HEK293T (cell line): ENCODE measurements around the gene TNNI2.

Experiments used
- CTCF ChIA-PET: fragments of 350-600 bp; formaldehyde crosslinking; extraction: SDS; loops from one replicate; lab custom pipeline; 2021; ENCODE audit warnings: antibody characterized with exemption, inconsistent platforms; lab: Yijun Ruan, JAX
- POLR2A ChIA-PET: fragments of 350-600 bp; formaldehyde crosslinking; extraction: SDS; loops from one replicate; lab custom pipeline; 2020; ENCODE audit warnings: antibody characterized with exemption, inconsistent platforms; lab: Yijun Ruan, JAX
- DNase-seq: peaks from one replicate; pipeline ENCODE4 v3.0.0; 2012; ENCODE audit warnings: mixed read lengths; ENCODE audit errors: extremely low spot score
- ARNT ChIP-seq: fragments of 450-650 bp; IDR thresholded peaks from 2 replicates; pipeline ENCODE4 v1.6.1; 2017; ENCODE audit warnings: mild to moderate bottlenecking
- BHLHE40 ChIP-seq: fragments of 450-650 bp; IDR thresholded peaks from 2 replicates; pipeline ENCODE4 v1.6.1; 2016; ENCODE audit warnings: mild to moderate bottlenecking, moderate library complexity, borderline replicate concordance
- CTBP1 ChIP-seq: fragments of 450-650 bp; IDR thresholded peaks from 2 replicates; pipeline ENCODE4 v1.6.1; 2016; ENCODE audit warnings: borderline replicate concordance
- ELF4 ChIP-seq: fragments of 450-650 bp; IDR thresholded peaks from 2 replicates; pipeline ENCODE4 v1.6.1; 2017; ENCODE audit warnings: antibody characterized with exemption
- FOXA1 ChIP-seq: fragments of 450-650 bp; IDR thresholded peaks from 2 replicates; pipeline ENCODE4 v1.6.1; 2016; ENCODE audit warnings: mild to moderate bottlenecking
- FOXK2 ChIP-seq: fragments of 450-650 bp; IDR thresholded peaks from 2 replicates; pipeline ENCODE4 v1.6.1; 2016; ENCODE audit warnings: mild to moderate bottlenecking
- FOXM1 ChIP-seq: fragments of 450-650 bp; IDR thresholded peaks from 2 replicates; pipeline ENCODE4 v1.6.1; 2017; ENCODE audit warnings: mild to moderate bottlenecking, borderline replicate concordance
- HDGF ChIP-seq: fragments of 450-650 bp; IDR thresholded peaks from 2 replicates; pipeline ENCODE4 v1.6.1; 2017; ENCODE audit warnings: antibody characterized with exemption, borderline replicate concordance
- L3MBTL2 ChIP-seq: fragments of 450-650 bp; conservative IDR thresholded peaks from 2 replicates; pipeline ENCODE4 v1.6.1; 2016; ENCODE audit warnings: mild to moderate bottlenecking
- LEF1 ChIP-seq: fragments of 450-650 bp; IDR thresholded peaks from 2 replicates; pipeline ENCODE4 v1.6.1; 2017; ENCODE audit warnings: mild to moderate bottlenecking, borderline replicate concordance
- NFRKB ChIP-seq: fragments of 450-650 bp; IDR thresholded peaks from 2 replicates; pipeline ENCODE4 v1.6.1; 2016; ENCODE audit warnings: mild to moderate bottlenecking, moderate library complexity
- PKNOX1 ChIP-seq: fragments of 450-650 bp; IDR thresholded peaks from 2 replicates; pipeline ENCODE4 v1.6.1; 2016
- SP1 ChIP-seq: fragments of 450-650 bp; IDR thresholded peaks from 2 replicates; pipeline ENCODE4 v1.6.1; 2017
- SUZ12 ChIP-seq: fragments of 450-650 bp; IDR thresholded peaks from 2 replicates; pipeline ENCODE4 v1.6.1; 2016; ENCODE audit warnings: mild to moderate bottlenecking
- TARDBP ChIP-seq: fragments of 450-650 bp; IDR thresholded peaks from 2 replicates; pipeline ENCODE4 v1.6.1; 2016
- ZNF384 ChIP-seq: fragments of 450-650 bp; IDR thresholded peaks from 2 replicates; pipeline ENCODE4 v1.6.1; 2016

Gene TNNI2

GRCh38 chr11:1839204-1839923 is 583 bp downstream of the TNNI2 start:
- POLR2A ChIA-PET, result no interaction called here

GRCh38 chr11:1839924-1840779 is 1.4 kb downstream of the TNNI2 start:
- CTCF ChIA-PET, result interaction anchor here (1.4 kb wide), 1 partner anchor 8 kb away, joined by 5 read pairs; no protein-coding TSS in a partner anchor
- POLR2A ChIA-PET, result no interaction called here
- DNase-seq, result no peak
- TF ChIP-seq TARDBP (no peak), NFRKB (no peak), ZNF384 (no peak), SP1 (no peak), FOXK2 (no peak), FOXA1 (no peak), SUZ12 (no peak), ELF4 (no peak), CTBP1 (no peak), BHLHE40 (no peak), LEF1 (no peak), FOXM1 (no peak), L3MBTL2 (no peak), ARNT (no peak)

More at GRCh38 chr11:1839204-1839923, 583 bp downstream of the TNNI2 start:
- CTCF ChIA-PET, result no interaction called here
- no peak for DNase-seq
- TF ChIP-seq L3MBTL2 (no peak), BHLHE40 (no peak)

- POLR2A ChIA-PET, result no interaction called here
- no peak for DNase-seq
- CTCF ChIA-PET, result interaction anchor here (1.4 kb wide), 1 partner anchor 8 kb away, joined by 5 read pairs; no protein-coding TSS in a partner anchor
- TF ChIP-seq SP1 (no peak), HDGF (no peak), TARDBP (no peak), FOXK2 (no peak)
Measured at GRCh38 chr11:1840780-1841480, 2.1 kb downstream of the TNNI2 start.

- no peak for DNase-seq
- ChIA-PET CTCF (interaction anchor here (1.1 to 1.4 kb wide), 2 partner anchors 8 to 9 kb away, joined by 3 to 5 read pairs; no protein-coding TSS in a partner anchor), POLR2A (no interaction called here)
- TF ChIP-seq BHLHE40, result no peak
- no peak for TF ChIP-seq HDGF
- TF ChIP-seq TARDBP, result no peak
- no peak for TF ChIP-seq ARNT
- no peak for TF ChIP-seq CTBP1
- TF ChIP-seq SUZ12, result no peak
- no peak for TF ChIP-seq FOXK2
- no peak for TF ChIP-seq FOXM1
- no peak for TF ChIP-seq SP1
- no peak for TF ChIP-seq ZNF384
- TF ChIP-seq ELF4, result no peak
- no peak for TF ChIP-seq L3MBTL2
- TF ChIP-seq NFRKB, result no peak
Measured at GRCh38 chr11:1841511-1842148, 2.8 kb downstream of the TNNI2 start.

GRCh38 chr11:1842149-1843097 is 3.6 kb downstream of the TNNI2 start:
- ChIA-PET CTCF (interaction anchor here (1.1 kb wide), 1 partner anchor 9 kb away, joined by 3 read pairs; no protein-coding TSS in a partner anchor), POLR2A (no interaction called here)
- DNase-seq, result no peak
- TF ChIP-seq ELF4 (no peak), CTBP1 (no peak), L3MBTL2 (no peak), PKNOX1 (no peak), ZNF384 (no peak), FOXK2 (no peak), SP1 (no peak), ARNT (no peak), FOXM1 (no peak), NFRKB (no peak), FOXA1 (no peak), BHLHE40 (no peak), TARDBP (no peak), LEF1 (no peak), SUZ12 (no peak), HDGF (no peak)
